Jurkat, Clone E6-1 (cell line): ENCODE measurements around the gene KIF3B.
"Not testable (repeated sequence)": the region's sequence is repeated elsewhere in the genome, so short reads cannot be mapped to it uniquely, and the experiment has no call there.

Source experiments
- DNase-seq: peaks from one replicate; pipeline ENCODE4 v3.0.0-alpha.2; 2011; ENCODE audit warnings: low read depth, low spot score
- H3K4me3 ChIP-seq: 2 replicates; pipeline ENCODE4 v1.5.1; 2011; ENCODE audit warnings: mild to moderate bottlenecking, low read length, control low read depth, moderate library complexity

Gene KIF3B

GRCh38 chr20:32350421-32350820, 73.0 kb downstream of the KIF3B start:
- DNase-seq: no peak

GRCh38 chr20:32352121-32352720, 74.8 kb downstream of the KIF3B start:
- no peak for DNase-seq

More at GRCh38 chr20:32350421-32350820, 73.0 kb downstream of the KIF3B start:
- H3K4me3 ChIP-seq: no peak overlapping the region

DNA sequence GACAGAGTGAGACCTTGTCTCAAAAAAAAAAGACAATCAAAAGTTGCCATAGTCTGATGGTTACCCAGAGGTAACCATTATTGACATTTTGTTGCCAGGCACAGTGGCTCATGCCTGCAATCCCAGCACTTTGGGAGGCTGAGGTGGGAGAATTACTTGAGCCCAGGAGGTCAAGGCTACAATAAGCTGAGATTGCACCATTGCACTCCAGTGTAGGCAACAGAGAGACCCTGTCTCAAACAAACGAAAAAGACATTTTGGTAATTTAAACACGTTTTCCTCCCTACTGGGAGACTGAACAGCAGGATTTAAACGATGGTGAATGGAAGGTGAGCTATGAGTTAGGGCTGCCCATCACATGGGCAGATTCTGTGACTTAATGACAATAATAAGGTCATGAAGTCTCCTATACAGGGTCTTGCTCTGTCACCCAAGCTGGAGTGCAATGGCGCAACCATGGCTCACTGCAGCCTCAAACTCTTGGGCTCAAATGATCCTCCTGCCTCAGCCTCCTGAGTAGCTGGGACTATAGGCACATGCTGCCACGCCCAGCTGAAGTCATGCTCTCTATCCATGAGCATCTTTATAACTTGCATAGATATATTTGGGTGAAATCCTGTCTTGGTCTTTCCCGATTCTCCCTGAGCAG, 76.5 kb downstream of the KIF3B start:
- no peak overlapping the region for H3K4me3 ChIP-seq

More at GRCh38 chr20:32352121-32352720, 74.8 kb downstream of the KIF3B start:
- no peak overlapping the region for H3K4me3 ChIP-seq

DNA sequence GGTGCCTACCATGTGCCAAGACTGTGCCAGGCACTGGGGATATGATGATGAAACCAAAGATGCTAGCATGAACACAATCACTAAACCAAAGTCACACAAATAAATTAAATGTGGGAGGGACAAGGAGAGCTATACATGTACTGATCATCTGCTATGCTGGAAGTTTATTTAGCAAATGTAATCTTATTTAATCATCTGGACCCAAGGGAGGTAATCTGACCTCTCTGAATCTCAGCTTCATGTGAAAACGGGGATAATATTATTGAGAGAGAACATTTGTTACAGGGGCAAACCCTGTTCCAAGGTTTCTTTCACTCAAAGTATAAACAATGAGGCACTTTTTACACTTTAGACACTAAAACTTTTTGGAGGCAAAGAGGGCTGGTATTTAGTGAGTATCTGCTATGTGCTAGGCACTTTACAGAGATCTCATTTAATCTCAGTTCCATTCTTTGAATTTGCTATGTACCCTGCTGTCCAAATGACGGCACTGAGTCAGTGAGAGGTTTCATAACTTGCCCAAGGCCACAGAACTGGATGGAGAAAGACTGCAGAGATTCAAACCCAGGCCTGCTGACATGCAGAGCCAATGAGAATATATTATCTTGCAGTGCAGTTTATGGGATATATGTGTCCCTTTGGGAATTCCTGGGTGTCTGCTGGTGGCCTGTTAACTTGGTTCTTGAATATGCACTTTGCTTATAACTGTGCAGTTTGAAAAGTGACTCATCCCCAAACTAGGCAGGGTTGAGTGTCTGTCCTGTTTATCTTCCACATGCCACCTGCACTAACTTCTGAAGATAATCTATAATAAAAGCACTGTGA, 77.4 kb downstream of the KIF3B start:
- H3K4me3 ChIP-seq: no peak overlapping the region
- DNase-seq: no peak

More for the DNA sequence above, 76.5 kb downstream of the KIF3B start:
- DNase-seq: no peak

DNA sequence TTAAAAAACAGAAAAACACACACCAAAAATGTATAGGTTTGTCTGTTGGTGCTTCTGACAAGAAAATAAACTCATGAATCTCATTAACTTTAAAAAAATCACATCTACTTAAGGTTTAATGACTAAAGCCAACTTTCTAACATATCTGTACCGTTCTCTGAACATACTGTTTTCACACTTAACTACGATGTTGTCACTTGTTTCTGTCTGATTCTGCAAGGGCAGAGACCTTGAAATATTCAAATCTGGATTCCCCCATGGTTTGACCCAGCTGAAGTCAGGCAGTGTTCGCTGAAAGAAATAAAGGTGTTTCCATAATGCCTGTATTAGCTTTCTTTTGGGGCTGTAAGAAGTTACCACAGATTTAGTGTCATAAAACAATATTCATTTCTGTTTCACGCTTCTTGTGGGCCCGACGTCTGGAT, 78.0 kb downstream of the KIF3B start:
- DNase-seq: no peak
- H3K4me3 ChIP-seq: no peak overlapping the region

- H3K4me3 ChIP-seq, DNase-seq: not testable (repeated sequence)
Measured at GRCh38 chr20:32355907-32356621, 78.6 kb downstream of the KIF3B start.

GRCh38 chr20:32356622-32357374, 79.3 kb downstream of the KIF3B start:
- no peak for DNase-seq
- peak overlapping the region; percentile 78 for H3K4me3 ChIP-seq

DNA sequence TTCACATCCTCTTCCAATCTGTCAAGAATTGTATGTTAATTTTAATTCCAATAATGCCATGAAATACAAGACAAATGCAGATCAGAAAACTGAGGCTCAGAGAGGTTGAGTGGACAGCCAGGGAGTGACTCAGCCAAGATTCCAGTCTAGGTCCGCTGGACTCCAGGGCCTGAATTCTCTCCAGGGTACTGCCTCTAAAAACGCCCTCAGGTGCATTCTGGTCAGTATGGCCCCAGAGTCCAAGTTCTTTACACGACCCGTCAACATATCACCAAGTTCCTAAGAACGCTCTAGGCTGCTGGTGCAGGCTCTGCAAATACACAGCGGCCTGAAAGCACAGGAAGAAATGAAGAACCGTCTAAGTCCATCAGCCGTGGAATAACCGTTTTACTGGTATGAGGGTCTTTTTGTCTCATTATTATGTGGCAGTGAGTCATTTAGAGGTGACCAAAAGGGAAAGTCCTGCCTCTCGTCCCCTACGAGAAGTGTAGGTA, 80.0 kb downstream of the KIF3B start:
- no peak for DNase-seq
- peak overlapping the region; percentile 78 for H3K4me3 ChIP-seq

- peak within 1 kb of the TSS; percentile 78 for H3K4me3 ChIP-seq
- peak; percentile 96 for DNase-seq
Measured at GRCh38 chr20:32357869-32358631, 80.6 kb downstream of the KIF3B start, which contains the start of gene ASXL1. TSS of gene ASXL1 (plus strand) at chr20:32358331. CDS start at chr20:32358776, 445 bp downstream.

GRCh38 chr20:32358632-32358882, 81.1 kb downstream of the KIF3B start:
- H3K4me3 ChIP-seq: peak overlapping the region; percentile 78
- DNase-seq: no peak

GRCh38 chr20:32358883-32359632, 81.6 kb downstream of the KIF3B start:
- DNase-seq: peak; percentile 65
- peak overlapping the region; percentile 78 for H3K4me3 ChIP-seq

GRCh38 chr20:32359633-32360332, 82.3 kb downstream of the KIF3B start:
- no peak for DNase-seq
- H3K4me3 ChIP-seq: peak overlapping the region; percentile 78

- no peak for DNase-seq
- H3K4me3 ChIP-seq: no peak overlapping the region
Measured at GRCh38 chr20:32360333-32360634, 82.8 kb downstream of the KIF3B start.

- DNase-seq: no peak
- no peak overlapping the region for H3K4me3 ChIP-seq
Measured at GRCh38 chr20:32362901-32363364, 85.5 kb downstream of the KIF3B start.

DNA sequence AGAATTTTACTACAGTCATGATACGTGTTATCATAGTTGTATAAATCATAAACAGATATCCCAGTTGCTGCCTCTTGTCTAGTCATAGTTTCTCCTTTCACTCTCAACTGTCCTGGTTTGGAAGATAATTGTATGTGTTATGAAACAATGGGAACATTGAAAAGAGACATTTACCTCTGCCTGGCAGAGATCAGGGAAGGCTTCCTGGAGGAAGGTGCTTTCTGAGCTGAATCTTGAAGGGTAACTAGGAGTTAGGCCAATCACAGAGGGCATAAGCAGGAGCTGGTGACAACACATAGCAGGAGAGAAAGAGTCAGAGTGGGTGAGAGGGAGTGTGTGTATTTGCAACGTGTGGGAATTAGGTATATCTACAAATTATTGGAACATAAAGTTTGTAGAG, 86.0 kb downstream of the KIF3B start:
- no peak for DNase-seq
- no peak overlapping the region for H3K4me3 ChIP-seq

GRCh38 chr20:32364554-32365208, 87.2 kb downstream of the KIF3B start:
- no peak overlapping the region for H3K4me3 ChIP-seq
- no peak for DNase-seq
